ENCODE results near the gene APOL1.

DNA sequence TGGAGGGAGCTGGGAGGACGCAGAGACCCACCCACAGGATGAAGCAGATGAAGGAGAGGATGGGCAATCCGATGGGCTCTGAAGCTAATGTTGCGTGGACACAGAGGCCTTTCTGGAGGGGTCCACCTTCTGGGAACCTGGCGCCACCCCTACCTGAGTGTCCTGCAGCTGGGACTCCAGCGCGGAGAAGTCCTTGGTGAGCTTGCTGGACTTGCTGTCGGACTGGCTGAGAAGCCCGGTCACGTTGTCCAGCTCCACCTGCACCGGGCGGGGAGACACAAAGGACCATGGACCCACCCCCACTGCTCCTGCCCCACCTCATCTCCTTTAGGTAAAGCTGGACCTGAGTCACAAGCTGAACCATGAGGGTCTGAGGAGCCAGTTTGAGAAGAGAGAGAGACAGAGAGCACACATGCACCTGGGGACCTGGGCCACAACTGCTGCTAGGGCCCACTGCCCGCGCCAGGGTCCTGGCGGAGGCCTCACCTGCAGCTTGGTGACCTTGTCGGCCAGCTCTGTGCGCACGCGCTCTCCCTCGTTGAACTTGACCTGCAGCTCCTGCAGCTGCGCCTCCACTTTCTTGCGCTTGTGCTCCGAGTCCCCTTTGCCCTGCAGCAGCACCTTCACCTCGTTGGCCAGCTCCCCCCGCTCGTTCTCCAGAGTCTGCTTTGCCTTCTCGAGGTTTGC is 40.8 kb downstream of the APOL1 start:
- TF ChIP-seq POLR2A (IDR thresholded peaks at IDR 0.05; ENCODE audit: low read length) (no peak), GATA1 (IDR thresholded peaks at IDR 0.05; ENCODE audit: low read depth, low read length) (no peak)
